ENCODE data around the gene DEFB124. TPM values are rescaled to one million over a fixed set of nuclear protein-coding genes. Genes with fewer than 3 reads are reported as not detected.
A peak's percentile ranks its signal among the peaks of the same experiment; 100 is the strongest.

The DEFB124 gene
- total RNA-seq, 2 donors from 2014 or later = not detected

- Mint-ChIP-seq H3K27me3 (ENCODE audit: insufficient read depth) (peaks cover 66% of the 10 kb centered on the region), H3K4me1 (no peaks in the 10 kb centered on the region), H3K9me3 (peaks cover 35% of the 10 kb centered on the region), H3K27ac (no peak overlapping the region), H3K4me3 (no peak overlapping the region), H3K36me3 (ENCODE audit: low read depth) (no peaks in the 10 kb centered on the region)
- Histone ChIP-seq H3K27me3 (ENCODE audit: control insufficient read depth, insufficient read depth, low read length, poor library complexity, severe bottlenecking) (no peaks in the 10 kb centered on the region), H3K4me3 (ENCODE audit: low read length) (no peak overlapping the region), H3K9ac (ENCODE audit: extremely low read depth, low read length, poor library complexity, severe bottlenecking) (no peak overlapping the region), H3K27ac (ENCODE audit: low read depth, low read length) (no peak overlapping the region), H3K9me3 (ENCODE audit: control insufficient read depth, low read length) (no peaks in the 10 kb centered on the region), H3K4me1 (ENCODE audit: control insufficient read depth, insufficient read depth, low read length) (no peaks in the 10 kb centered on the region), H3K36me3 (ENCODE audit: control insufficient read depth, insufficient read depth, low read length) (no peaks in the 10 kb centered on the region)
- no peak for TF ChIP-seq CTCF (conservative IDR thresholded peaks at IDR 0.05)
- DNase-seq = no peak
- 0 to 33% methylated on average over 1 of the region's 1 CpG for WGBS, 2 experiments (ENCODE audit: insufficient coverage in 1 of 2, insufficient read length in 1 of 2)
These were observed 25.6 kb upstream of the DEFB124 start for GRCh38 chr20:31500527-31500926.

GRCh38 chr20:31497838-31498540 is 23.1 kb upstream of the DEFB124 start:
- Histone ChIP-seq H3K27ac (ENCODE audit: low read depth, low read length) (no peak overlapping the region), H3K9me3 (ENCODE audit: control insufficient read depth, low read length) (no peaks in the 10 kb centered on the region), H3K4me1 (ENCODE audit: control insufficient read depth, insufficient read depth, low read length) (no peaks in the 10 kb centered on the region), H3K4me3 (ENCODE audit: low read length) (no peak overlapping the region), H3K36me3 (ENCODE audit: control insufficient read depth, insufficient read depth, low read length) (no peaks in the 10 kb centered on the region), H3K9ac (ENCODE audit: extremely low read depth, low read length, poor library complexity, severe bottlenecking) (no peak overlapping the region), H3K27me3 (ENCODE audit: control insufficient read depth, insufficient read depth, low read length, poor library complexity, severe bottlenecking) (no peaks in the 10 kb centered on the region)
- peaks cover 66% of the 10 kb centered on the region for H3K27me3 Mint-ChIP-seq (ENCODE audit: insufficient read depth)
- peaks cover 53% of the 10 kb centered on the region for H3K9me3 Mint-ChIP-seq
- H3K27ac Mint-ChIP-seq = no peak overlapping the region
- WGBS, 2 experiments (ENCODE audit: insufficient coverage in 1 of 2, insufficient read length in 1 of 2) = 42 to 62% methylated on average over 4 to 6 of the region's 6 CpGs
- DNase-seq = peak; percentile 64
- H3K4me3 Mint-ChIP-seq = no peak overlapping the region
- no peaks in the 10 kb centered on the region for H3K36me3 Mint-ChIP-seq (ENCODE audit: low read depth)
- no peak for TF ChIP-seq CTCF (conservative IDR thresholded peaks at IDR 0.05)
- no peaks in the 10 kb centered on the region for H3K4me1 Mint-ChIP-seq

GRCh38 chr20:31496761-31497295 is 21.9 kb upstream of the DEFB124 start:
- H3K27ac ChIP-seq (ENCODE audit: low read depth, low read length) = no peak overlapping the region
- TF ChIP-seq CTCF (conservative IDR thresholded peaks at IDR 0.05) = no peak
- 77 to 85% methylated on average over 11 to 15 of the region's 15 CpGs for WGBS, 2 experiments (ENCODE audit: insufficient coverage in 1 of 2, insufficient read length in 1 of 2)
- Mint-ChIP-seq H3K27me3 (ENCODE audit: insufficient read depth) (peaks cover 58% of the 10 kb centered on the region), H3K9me3 (peaks cover 59% of the 10 kb centered on the region), H3K27ac (no peak overlapping the region), H3K36me3 (ENCODE audit: low read depth) (no peaks in the 10 kb centered on the region), H3K4me1 (no peaks in the 10 kb centered on the region), H3K4me3 (no peak overlapping the region)
- H3K4me3 ChIP-seq (ENCODE audit: low read length) = no peak overlapping the region
- no peaks in the 10 kb centered on the region for H3K36me3 ChIP-seq (ENCODE audit: control insufficient read depth, insufficient read depth, low read length)
- no peak overlapping the region for H3K9ac ChIP-seq (ENCODE audit: extremely low read depth, low read length, poor library complexity, severe bottlenecking)
- DNase-seq = no peak
- no peaks in the 10 kb centered on the region for H3K9me3 ChIP-seq (ENCODE audit: control insufficient read depth, low read length)
- no peaks in the 10 kb centered on the region for H3K4me1 ChIP-seq (ENCODE audit: control insufficient read depth, insufficient read depth, low read length)
- H3K27me3 ChIP-seq (ENCODE audit: control insufficient read depth, insufficient read depth, low read length, poor library complexity, severe bottlenecking) = no peaks in the 10 kb centered on the region
